Peyer's patch (tissue), 4 donors: ENCODE measurements around the gene RFXAP.

Source experiments
- POLR2A ChIP-seq, 2 donors: fragments of 450-650 bp; IDR thresholded peaks; one replicate each; pipeline ENCODE4 v1.5.1; 2017; ENCODE audit warnings: antibody characterized with exemption in 2 of 2, mild to moderate bottlenecking in 2 of 2, moderate library complexity in 2 of 2
- TF ChIP-seq, protein P1 (sequence below), 6 experiments: fragments of 450-650 bp in 4 of 6; fragments of 200-600 bp in 2 of 6; sonication (generic) in 1 of 6; IDR thresholded peaks; one replicate each; pipeline ENCODE4 v1.5.1; 2017 to 2019; ENCODE audit warnings: antibody characterized with exemption in 6 of 6, mild to moderate bottlenecking in 3 of 6, moderate library complexity in 1 of 6

DNA sequence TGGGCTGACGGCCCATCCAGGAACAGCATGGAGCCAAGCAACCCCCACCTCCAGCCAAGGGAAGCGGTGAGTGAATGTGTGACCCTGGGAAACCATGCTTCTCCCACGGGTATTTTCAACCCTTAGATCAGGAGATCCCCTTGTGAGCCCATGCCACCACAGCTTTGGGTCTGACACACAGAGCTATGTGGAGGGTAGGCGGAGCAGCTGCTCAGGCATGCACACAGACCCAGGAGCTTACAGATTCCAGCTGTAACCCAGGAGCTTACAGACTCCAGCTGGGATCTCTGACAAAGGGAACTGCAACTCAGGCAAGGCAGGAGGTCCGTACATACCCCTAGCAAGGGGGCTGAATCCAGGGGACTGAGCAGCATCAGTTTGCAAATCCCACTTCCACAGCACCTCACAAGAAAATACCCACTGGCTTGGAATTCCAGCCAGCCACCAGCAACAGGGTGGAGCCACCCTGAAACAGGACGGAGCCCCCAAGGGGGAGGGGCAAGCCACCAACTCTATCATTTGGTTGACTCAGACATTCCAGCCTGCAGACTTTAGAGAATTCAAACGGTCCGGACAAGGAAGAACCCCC is 40.8 kb upstream of the RFXAP start:
- TF ChIP-seq, protein P1, sequence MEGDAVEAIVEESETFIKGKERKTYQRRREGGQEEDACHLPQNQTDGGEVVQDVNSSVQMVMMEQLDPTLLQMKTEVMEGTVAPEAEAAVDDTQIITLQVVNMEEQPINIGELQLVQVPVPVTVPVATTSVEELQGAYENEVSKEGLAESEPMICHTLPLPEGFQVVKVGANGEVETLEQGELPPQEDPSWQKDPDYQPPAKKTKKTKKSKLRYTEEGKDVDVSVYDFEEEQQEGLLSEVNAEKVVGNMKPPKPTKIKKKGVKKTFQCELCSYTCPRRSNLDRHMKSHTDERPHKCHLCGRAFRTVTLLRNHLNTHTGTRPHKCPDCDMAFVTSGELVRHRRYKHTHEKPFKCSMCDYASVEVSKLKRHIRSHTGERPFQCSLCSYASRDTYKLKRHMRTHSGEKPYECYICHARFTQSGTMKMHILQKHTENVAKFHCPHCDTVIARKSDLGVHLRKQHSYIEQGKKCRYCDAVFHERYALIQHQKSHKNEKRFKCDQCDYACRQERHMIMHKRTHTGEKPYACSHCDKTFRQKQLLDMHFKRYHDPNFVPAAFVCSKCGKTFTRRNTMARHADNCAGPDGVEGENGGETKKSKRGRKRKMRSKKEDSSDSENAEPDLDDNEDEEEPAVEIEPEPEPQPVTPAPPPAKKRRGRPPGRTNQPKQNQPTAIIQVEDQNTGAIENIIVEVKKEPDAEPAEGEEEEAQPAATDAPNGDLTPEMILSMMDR (IDR thresholded peaks at IDR 0.05), result no peak
- no peak for TF ChIP-seq POLR2A (IDR thresholded peaks at IDR 0.05)
